GM21390 (cell line): ENCODE results near the gene RNASEH2C.
"Not testable (repeated sequence)": the region's sequence is repeated elsewhere in the genome, so short reads cannot be mapped to it uniquely, and the experiment has no call there.

ENCODE experiments used
- ATAC-seq: cut with Tn5 transposase; IDR thresholded peaks from one replicate; pipeline ENCODE4 v1.9.1; 2021; ENCODE audit not compliant: unreplicated experiment

RNASEH2C gene

DNA sequence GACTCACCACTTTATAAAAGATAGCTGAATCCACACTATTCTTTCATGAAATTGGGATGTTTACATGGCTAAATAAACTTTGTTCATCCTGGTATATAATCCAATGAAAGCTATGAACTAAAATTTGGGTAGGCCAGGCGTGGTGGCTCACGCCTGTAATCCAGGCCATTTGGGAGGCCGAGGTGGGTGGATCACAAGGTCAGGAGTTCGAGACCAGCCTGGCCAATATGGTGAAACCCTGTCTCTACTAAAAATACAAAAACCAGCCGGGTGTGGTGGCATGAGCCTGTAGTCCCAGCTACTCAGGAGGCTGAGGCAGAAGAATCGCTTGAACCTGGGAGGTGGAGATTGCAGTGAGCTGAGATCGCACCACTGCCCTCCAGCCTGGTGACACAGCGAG lies 28.8 kb downstream of the RNASEH2C start:
- not testable (repeated sequence) for ATAC-seq

DNA sequence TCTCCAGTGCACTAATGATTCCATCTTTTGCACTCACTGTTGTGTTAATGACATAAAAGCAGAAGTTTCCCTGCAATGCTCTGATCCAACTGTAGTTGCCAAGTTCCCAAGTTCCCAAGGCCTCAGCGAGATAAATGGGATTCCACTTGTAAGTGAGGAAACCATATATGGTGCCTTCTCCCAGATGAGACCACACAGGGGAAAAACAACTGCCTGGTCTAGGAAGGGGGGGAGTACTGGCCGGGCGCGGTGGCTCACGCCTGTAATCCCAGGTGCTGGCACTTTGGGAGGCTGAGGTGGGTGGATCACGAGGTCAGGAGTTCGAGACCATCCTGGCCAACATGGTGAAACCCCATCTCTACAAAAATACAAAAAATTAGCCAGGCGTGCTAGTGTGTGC lies 34.6 kb downstream of the RNASEH2C start:
- no peak for ATAC-seq

DNA sequence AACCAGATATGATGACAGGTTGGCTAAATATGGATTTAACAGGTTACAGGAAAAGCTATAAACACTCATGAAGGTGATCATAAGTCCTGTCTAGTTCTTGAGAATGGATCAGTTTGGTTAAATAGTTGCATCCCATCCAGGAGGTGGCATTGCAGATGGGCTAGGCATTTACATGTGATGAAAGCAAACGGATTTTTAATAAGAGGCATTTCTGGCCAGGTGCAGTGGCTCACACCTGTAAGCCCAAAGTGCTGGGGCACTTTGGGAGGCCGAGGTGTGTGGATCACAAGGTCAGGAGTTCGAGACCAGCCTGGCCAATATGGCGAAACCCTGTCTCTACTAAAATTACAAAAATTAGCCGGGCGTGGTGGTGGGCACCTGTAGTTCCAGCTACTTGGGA lies 37.1 kb downstream of the RNASEH2C start:
- not testable (repeated sequence) for ATAC-seq

DNA sequence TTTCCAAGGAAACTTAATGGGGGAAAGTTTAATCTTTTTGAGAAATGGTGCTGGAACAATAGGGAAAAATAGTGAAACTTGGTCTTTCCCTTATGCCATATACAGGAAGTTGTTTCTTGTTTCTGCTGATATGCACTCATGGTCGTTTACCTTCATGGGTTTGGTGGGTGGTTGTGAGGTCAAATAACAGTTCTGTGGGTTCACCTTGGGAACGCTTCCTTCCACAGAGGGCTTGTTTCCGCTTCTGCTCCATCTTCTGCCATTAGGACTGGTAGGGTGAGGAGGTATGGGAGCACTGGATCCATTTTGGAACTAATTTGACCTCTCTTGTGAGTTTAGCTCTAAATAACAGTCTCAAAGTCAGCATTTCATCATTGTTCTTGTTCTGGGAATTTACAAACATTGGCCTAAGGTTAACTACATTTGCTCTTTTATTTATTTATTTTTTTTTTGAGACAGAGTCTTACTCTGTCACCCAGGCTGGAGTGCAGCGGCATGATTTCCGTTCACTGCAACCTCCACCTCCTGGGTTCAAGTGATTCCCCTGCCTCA lies 40.3 kb downstream of the RNASEH2C start:
- no peak for ATAC-seq

DNA sequence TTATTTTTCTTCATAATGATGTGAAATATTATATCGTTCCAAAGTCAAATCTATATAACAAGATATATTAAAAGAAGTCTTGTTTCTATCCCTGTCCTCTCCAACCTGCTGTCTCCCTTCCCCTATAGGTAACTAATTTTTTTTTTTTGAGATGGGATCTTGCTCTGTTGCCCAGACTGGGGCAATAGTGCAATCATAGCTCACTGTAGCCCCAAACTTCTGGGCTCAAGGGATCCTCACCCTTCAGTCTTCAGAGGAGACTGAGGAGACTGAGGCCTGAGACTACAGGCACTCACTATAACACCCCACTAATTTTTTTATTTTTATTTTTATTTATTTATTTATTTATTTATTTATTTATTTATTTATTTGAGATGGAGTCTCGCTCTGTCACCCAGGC lies 47.6 kb downstream of the RNASEH2C start:
- ATAC-seq, result no peak

DNA sequence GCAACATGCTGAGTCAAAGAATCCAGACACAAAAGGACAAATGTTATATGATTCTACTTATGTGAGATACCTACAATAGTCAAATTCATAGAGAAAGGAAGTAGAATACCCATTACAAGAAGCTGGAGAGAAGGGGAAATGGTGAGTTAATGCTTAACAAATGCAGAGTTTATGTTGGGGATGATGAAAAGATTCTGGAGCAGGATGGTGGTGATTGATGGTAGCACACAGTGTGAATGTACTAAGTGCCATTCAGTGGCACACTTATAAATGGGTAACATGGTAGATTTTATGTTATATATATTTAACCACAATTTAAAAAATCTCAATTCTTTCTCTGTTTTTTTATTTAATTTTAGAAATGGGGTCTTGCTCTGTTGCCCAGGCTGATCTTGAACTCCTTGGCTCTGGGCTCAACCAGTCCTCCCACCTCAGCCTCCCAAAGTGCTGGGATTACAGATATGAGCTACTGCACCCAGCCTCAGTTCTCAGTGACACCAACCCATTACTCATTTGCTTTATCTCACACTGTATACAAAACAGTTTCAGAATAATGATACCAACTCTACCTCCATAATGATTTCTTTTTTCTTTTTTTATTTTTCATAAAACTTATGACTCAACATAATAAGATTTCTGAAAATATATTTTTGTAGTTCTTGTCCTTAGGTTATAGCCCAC lies 48.3 kb downstream of the RNASEH2C start:
- no peak for ATAC-seq
